GM12801 (cell line): Measurements from ENCODE around the gene CYBA.

Experiments
- TF ChIP-seq, protein P1 (sequence below): IDR thresholded peaks from one replicate; pipeline ENCODE4 v1.5.1; 2011; ENCODE audit warnings: control low read depth; ENCODE audit not compliant: insufficient read length; ENCODE audit errors: extremely low read depth

Gene CYBA

DNA sequence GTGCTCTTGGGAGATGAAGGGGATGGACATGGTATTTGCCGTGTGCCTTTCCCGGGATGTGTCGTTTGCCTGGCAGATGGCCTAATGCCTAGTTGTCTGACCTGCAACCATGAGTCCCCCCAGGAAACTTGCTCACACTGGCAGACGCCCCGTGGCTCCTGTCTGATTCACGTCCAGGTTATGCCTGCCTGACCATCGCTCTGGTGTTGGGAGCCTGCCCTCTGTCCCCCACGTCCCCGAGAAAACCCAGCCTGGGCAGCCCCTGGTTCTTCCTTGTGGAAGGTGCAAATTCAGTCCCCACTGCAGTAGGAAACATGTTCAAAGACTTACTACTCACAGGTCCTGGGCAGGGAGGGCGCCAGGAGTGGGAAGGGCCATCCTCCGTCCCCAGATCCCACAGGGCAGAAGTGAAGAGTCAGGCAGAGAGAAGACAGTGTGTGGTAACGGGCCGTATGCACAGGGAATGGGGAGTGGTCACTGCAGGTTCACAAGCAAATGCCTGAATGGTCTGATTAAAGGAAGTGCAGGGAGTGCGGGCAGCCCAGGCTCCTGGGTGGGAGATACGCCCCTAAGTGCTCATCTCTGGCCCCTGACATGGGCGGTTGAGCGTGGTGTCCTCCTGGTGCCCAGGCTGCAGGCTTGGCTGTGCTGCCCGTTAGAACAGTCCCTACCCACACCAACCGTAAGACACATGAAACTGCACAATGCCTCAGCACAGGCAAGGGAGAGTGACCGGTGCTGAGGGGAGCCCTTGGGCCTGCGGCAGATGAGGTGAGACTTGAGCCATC, 39.7 kb upstream of the CYBA start:
- TF ChIP-seq, protein P1, sequence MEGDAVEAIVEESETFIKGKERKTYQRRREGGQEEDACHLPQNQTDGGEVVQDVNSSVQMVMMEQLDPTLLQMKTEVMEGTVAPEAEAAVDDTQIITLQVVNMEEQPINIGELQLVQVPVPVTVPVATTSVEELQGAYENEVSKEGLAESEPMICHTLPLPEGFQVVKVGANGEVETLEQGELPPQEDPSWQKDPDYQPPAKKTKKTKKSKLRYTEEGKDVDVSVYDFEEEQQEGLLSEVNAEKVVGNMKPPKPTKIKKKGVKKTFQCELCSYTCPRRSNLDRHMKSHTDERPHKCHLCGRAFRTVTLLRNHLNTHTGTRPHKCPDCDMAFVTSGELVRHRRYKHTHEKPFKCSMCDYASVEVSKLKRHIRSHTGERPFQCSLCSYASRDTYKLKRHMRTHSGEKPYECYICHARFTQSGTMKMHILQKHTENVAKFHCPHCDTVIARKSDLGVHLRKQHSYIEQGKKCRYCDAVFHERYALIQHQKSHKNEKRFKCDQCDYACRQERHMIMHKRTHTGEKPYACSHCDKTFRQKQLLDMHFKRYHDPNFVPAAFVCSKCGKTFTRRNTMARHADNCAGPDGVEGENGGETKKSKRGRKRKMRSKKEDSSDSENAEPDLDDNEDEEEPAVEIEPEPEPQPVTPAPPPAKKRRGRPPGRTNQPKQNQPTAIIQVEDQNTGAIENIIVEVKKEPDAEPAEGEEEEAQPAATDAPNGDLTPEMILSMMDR, result no peak

DNA sequence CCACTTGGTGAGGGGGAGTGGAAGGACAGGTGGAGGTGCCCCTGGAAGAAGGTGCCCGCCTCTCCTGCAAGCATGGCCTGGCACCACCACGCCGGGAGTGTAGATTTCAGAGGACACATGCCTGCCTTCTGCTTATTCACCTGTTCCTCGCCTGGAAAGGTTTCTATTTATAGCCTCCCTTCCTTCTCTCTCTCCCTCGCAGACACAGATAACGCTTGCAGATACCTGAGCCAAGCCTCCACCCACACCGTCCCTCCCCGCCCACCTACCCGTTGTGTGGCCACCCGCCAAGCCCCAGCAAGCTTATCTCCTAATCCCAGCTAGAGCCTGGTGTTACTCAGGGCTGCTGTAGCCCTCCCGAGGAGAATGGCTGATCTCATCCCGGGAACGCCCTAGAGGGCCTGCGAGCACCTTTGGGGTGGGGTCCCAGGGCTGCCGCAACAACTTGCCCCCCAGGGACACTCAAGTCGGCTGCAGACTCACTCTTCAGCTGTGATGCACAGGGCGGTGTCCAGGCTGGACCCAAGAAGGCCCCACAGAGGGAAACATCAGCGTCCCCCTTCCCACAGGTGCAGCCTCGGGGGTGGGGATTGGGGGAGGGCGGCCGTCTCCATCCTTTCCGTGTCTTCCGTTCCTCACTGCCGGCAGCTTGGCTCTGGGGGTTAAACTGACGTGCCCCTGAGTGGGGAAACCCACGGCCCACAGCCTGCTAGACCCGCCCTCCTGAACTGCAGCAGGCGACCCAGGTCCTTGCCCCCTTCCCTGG, 37.3 kb upstream of the CYBA start:
- TF ChIP-seq, protein P1, result no peak

DNA sequence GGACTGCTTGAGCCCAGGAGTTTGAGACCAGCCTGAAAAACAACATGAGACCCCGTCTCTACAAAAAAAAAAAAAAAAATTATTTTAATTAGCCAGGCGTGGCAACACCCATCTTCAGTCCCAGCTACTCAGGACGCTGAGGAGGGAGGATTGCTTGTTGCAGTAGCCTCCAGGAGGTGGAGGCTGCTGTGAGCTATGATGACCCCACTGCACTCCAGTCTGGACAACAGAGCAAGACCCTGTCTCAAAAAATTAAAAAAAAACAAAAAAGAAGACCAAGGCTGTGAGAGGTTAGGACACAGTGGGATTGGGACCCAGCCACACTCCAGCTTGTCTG, 36.8 kb upstream of the CYBA start:
- TF ChIP-seq, protein P1, result no peak

DNA sequence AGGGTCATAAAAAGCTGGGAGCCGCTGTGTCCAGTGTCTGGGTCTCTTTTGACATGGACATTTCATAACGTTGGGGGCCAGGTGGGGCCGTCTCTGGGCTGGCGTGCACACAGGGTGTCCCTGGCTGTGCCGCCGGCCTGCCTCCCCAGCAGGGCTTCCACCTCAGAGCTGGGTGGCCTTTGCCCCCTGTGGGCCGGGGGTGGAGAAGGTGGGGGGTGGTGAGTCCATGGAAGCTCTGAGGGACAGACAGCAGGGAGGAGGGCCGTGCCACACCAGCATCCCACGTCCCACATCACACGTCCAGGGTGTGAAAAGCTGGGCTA, 36.4 kb upstream of the CYBA start:
- TF ChIP-seq, protein P1, result no peak

DNA sequence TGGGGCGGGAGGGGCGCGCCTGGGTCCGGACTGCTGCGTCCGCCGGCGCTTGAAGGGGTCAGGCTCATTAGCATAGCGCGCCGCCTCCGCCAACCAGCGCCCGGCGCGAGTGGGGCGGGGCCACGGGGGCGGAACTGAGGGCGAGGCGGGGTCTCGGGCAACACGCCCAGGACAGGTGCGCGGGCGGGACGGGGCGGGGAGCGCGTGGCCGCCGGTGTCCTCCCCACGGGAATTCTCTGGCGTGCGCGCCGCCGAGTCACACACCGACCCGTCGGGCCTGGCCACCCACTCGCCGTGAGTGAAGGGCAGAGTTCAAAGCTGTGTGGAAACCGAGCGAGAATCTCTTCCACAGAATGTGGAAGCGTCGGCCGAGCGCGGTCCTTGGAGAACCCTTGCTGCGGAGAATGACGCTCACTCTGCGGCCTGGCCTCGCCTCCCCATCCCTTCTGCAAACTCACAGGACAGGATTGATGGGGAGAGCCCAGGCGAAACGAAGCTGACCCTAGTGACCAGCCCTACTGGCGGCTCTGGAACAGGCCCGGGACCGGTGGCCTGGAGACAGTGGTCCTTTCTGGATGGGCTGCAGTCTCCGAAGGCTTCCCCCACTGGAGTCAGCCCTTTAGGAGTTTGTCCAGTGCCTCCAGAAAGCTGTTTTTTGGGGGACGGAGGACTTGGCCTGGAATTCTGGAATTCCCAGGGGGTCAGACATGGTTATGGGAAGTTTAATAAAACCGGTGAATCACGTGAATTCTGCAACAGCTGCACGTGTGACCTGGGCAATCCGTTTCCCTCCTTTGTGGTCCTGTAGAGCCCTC, 35.8 kb upstream of the CYBA start, which contains the start of gene SNAI3:
SNAI3 (minus strand) TSS at position 69 of the 815 bp plus-strand sequence. CDS start 101 bp downstream, outside the sequence.
- TF ChIP-seq, protein P1, result no peak

DNA sequence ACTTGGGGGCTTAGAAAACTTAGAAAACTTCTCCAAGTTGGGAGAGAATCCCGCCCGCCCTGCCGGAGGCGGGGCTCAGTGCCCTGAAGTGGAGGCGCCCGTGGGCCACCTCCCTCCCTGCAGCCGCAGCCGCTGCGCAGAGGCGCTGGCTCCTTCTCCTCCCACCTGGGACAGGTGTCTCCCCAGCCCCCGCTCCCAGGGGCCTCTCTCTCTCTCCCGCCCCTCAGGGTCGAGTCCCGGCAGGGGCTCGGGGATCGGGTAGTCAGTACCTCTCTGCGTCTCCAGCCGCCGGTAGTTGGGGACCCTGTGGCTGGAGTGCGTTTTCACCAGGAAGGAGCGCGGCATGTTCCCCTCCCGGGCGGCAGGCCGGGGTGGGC, 35.2 kb upstream of the CYBA start:
- TF ChIP-seq, protein P1, result no peak
